Uterine smooth muscle cell (primary cell): ENCODE data around the gene CASP1. TPM values are rescaled to one million over a fixed set of nuclear protein-coding genes. Genes with fewer than 3 reads are reported as not detected.

ENCODE experiments used
- total RNA-seq: library from RNA; depleted of rRNA; stranded (reverse); fragments of >200 nt; gene quantifications from 2 replicates; pipeline ENCODE4 v1.2.3, GENCODE V29; 2014

Gene CASP1
- total RNA-seq: 8.5 and 10.2 TPM in 2 replicates

GRCh38 chr11:105034813-105035620 is at the start of gene CASP1:
Gene CASP1 (minus strand): TSS chr11:105035144. CDS start chr11:105035113, 31 bp downstream.

GRCh38 chr11:105044557-105045524 is 9.9 kb upstream of the CASP1 start, which contains the start of gene CARD16:
Gene CARD16 (minus strand): TSS chr11:105045335. CDS start chr11:105045297, 38 bp downstream.

DNA sequence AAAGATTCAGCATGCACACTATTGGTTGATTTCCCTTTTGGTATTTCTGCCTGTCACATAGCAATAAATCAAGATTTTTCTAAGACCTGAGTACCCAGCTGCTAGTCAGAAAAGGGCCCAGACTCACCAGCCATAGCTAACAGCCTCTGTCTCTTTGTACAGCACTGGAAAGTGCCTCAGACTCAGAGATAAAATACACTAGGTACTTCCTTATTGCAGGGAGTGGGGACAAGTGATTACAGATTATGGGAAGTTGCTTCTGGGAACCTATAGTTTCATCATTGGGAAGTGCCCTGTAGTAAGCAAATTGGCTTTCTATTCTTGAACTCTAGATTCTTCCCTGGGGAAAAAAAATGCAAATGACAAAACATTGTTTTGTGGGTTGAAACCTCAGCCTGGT is 11.9 kb downstream of the CASP1 start, which contains the start of gene CASP5:
Gene CASP5, minus strand, starts transcription at position 166 of the 400 bp plus-strand sequence. Its CDS starts 32 bp downstream, at position 134.

Other genes starting within 250 kb of the CASP1 start
- gene CASP12, start 136.7 kb downstream of the CASP1 start, total RNA-seq: not detected in 2 replicates
- gene CASP4, start 66.6 kb downstream of the CASP1 start, total RNA-seq: 139 and 163 TPM in 2 replicates
- gene CASP5, start 12.0 kb downstream of the CASP1 start, total RNA-seq: not detected in 2 replicates
- gene CARD16, start 10.2 kb upstream of the CASP1 start, total RNA-seq: 2.8 and 5.2 TPM in 2 replicates
- not detected in 2 replicates for gene CARD18, start 104.6 kb upstream of the CASP1 start, total RNA-seq